Measurements from ENCODE around the gene FAM53B.

DNA sequence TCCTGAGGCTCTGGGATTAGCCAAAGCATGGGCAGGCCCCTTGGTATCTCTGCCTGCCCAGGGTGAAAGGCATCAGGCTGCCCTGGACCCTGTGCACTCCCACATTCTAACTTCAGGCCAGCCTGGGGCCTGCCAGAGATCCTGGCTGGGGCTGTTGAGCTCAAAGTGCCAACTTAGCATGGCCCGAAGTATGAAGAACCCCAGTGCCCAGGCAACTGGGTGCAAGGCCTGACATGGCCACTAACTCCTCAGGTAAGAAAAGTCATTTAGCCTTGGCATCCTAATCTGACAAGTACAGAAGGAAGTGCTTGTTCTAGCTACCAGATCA is 43.2 kb downstream of the FAM53B start:
- TF ChIP-seq GATA2 (IDR thresholded peaks at IDR 0.05; ENCODE audit: low read depth, low read length) (no peak), GATA3 (IDR thresholded peaks at IDR 0.05; ENCODE audit: low read depth, low read length) (no peak)

Measured in SH-SY5Y (cell line).